Testis (tissue), 2 donors: ENCODE results near the gene GATA1.

Experiments
- POLR2A ChIP-seq: fragments of 450-650 bp; IDR thresholded peaks from one replicate; pipeline ENCODE4 v1.6.1; 2017; ENCODE audit warnings: antibody characterized with exemption, mild to moderate bottlenecking, moderate library complexity
- TF ChIP-seq, protein P1 (sequence below), 3 experiments: fragments of 450-650 bp in 2 of 3; fragments of 200-600 bp in 1 of 3; sonication (generic) in 1 of 3; IDR thresholded peaks; one replicate each; pipeline ENCODE4 v1.5.1; 2016 to 2019; ENCODE audit warnings: antibody characterized with exemption in 3 of 3, mild to moderate bottlenecking in 2 of 3, moderate library complexity in 1 of 3

DNA sequence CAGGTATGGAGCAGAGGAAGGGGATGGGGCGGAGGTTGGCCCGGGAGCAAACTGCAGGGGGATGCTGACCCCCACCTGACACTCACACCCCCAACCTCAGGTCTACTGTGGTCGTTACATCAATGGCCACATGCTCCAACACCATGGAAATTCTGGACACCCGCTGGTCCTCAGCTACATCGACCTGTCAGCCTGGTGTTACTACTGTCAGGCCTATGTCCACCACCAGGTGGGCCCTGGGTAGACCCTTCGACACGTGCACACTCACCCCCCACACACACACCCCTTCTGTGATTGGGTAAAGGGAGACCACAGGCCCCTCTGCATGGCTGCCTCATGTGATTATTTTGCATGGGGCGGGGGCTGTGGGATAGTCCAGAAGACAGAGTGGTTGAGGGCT is 37.7 kb downstream of the GATA1 start:
- TF ChIP-seq, protein P1, sequence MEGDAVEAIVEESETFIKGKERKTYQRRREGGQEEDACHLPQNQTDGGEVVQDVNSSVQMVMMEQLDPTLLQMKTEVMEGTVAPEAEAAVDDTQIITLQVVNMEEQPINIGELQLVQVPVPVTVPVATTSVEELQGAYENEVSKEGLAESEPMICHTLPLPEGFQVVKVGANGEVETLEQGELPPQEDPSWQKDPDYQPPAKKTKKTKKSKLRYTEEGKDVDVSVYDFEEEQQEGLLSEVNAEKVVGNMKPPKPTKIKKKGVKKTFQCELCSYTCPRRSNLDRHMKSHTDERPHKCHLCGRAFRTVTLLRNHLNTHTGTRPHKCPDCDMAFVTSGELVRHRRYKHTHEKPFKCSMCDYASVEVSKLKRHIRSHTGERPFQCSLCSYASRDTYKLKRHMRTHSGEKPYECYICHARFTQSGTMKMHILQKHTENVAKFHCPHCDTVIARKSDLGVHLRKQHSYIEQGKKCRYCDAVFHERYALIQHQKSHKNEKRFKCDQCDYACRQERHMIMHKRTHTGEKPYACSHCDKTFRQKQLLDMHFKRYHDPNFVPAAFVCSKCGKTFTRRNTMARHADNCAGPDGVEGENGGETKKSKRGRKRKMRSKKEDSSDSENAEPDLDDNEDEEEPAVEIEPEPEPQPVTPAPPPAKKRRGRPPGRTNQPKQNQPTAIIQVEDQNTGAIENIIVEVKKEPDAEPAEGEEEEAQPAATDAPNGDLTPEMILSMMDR (IDR thresholded peaks at IDR 0.05) = no peak
- no peak for TF ChIP-seq POLR2A
